ENCODE results near the gene PAPOLA.

PAPOLA gene

GRCh38 chr14:96511146-96511545, 9.0 kb downstream of the PAPOLA start:
- no peak for DNase-seq (ENCODE audit: low read depth)
- H3K4me3 ChIP-seq (ENCODE audit: low read length) = no peak overlapping the region
- no peak for TF ChIP-seq CTCF (IDR thresholded peaks at IDR 0.05; ENCODE audit: insufficient read depth, low read depth, low read length, missing control alignments)

GRCh38 chr14:96511667-96512066, 9.5 kb downstream of the PAPOLA start:
- no peak for TF ChIP-seq CTCF (IDR thresholded peaks at IDR 0.05; ENCODE audit: insufficient read depth, low read depth, low read length, missing control alignments)
- H3K4me3 ChIP-seq (ENCODE audit: low read length) = no peak overlapping the region
- DNase-seq (ENCODE audit: low read depth) = no peak

GRCh38 chr14:96512122-96512521, 9.9 kb downstream of the PAPOLA start:
- no peak for TF ChIP-seq CTCF (IDR thresholded peaks at IDR 0.05; ENCODE audit: insufficient read depth, low read depth, low read length, missing control alignments)
- H3K4me3 ChIP-seq (ENCODE audit: low read length) = no peak overlapping the region
- DNase-seq (ENCODE audit: low read depth) = no peak

GRCh38 chr14:96512602-96513397, 10.6 kb downstream of the PAPOLA start:
- TF ChIP-seq CTCF (IDR thresholded peaks at IDR 0.05; ENCODE audit: insufficient read depth, low read depth, low read length, missing control alignments) = no peak
- no peak overlapping the region for H3K4me3 ChIP-seq (ENCODE audit: low read length)
- no peak for DNase-seq (ENCODE audit: low read depth)

GRCh38 chr14:96514694-96515093, 12.5 kb downstream of the PAPOLA start:
- no peak overlapping the region for H3K4me3 ChIP-seq (ENCODE audit: low read length)
- DNase-seq (ENCODE audit: low read depth) = no peak
- TF ChIP-seq CTCF (IDR thresholded peaks at IDR 0.05; ENCODE audit: insufficient read depth, low read depth, low read length, missing control alignments) = no peak

- H3K4me3 ChIP-seq (ENCODE audit: low read length) = no peak overlapping the region
- no peak for TF ChIP-seq CTCF (IDR thresholded peaks at IDR 0.05; ENCODE audit: insufficient read depth, low read depth, low read length, missing control alignments)
- no peak for DNase-seq (ENCODE audit: low read depth)
Observed at GRCh38 chr14:96515731-96516130, 13.5 kb downstream of the PAPOLA start.

- no peak overlapping the region for H3K4me3 ChIP-seq (ENCODE audit: low read length)
- no peak for DNase-seq (ENCODE audit: low read depth)
- TF ChIP-seq CTCF (IDR thresholded peaks at IDR 0.05; ENCODE audit: insufficient read depth, low read depth, low read length, missing control alignments) = no peak
Observed at GRCh38 chr14:96516351-96516750, 14.2 kb downstream of the PAPOLA start.
